Muscle of arm (tissue), 12 donors: ENCODE measurements around the gene GPA33. TPM values are rescaled to one million over a fixed set of nuclear protein-coding genes. Genes with fewer than 3 reads are reported as not detected.

ENCODE experiments used
- DNase-seq: peaks from one replicate; pipeline ENCODE4 v3.0.0-alpha.2; 2013
- polyA plus RNA-seq, 12 donors: library from polyadenylated mRNA; unstranded; fragments of 120-200 nt; gene quantifications; one replicate each; pipeline ENCODE4 v1.2.1, GENCODE V29; 2013; ENCODE audit not compliant: insufficient read length in 12 of 12

The GPA33 gene
- polyA plus RNA-seq, 12 donors: 0.12 to 22.3 (median 0.19) TPM; not detected in 2

DNA sequence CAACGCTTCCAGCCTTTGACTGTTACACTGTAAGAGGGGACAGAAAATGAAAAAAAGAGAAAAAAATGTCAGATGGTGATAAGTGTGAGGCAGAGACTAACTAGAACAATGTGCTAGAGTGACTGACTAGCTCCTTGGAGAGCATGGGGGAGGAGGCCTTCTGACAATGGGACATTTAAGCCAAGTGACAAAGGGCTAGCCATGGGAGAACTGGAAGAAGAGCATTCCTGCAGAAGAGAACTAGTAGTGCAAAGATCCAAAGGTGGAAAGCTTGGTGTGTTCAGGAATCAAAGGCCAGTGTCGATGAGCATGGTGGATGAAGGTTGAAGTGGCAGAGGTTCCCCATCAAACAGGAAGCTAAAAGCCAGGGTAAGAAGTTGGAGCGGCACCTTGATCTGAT is 29.5 kb upstream of the GPA33 start:
- no peak for DNase-seq

DNA sequence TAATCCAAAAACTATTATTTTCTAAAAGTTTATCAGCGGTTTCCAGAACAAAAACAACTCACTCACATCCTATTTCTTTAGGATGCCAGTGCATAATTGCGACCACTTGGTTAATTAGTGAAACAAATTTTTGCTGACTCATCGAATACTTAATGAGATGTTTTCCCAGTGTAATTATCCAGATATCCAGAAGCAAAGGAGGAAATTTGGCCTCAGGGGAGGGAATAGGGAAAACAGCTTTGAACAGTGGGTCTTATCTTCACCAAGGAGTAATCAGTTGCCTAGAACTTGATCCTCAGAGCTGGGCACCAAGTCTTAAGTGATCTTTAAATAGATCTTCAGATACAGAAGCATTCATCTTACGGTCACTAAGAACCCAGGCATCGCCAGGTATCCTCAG is 28.0 kb upstream of the GPA33 start:
- DNase-seq: no peak

DNA sequence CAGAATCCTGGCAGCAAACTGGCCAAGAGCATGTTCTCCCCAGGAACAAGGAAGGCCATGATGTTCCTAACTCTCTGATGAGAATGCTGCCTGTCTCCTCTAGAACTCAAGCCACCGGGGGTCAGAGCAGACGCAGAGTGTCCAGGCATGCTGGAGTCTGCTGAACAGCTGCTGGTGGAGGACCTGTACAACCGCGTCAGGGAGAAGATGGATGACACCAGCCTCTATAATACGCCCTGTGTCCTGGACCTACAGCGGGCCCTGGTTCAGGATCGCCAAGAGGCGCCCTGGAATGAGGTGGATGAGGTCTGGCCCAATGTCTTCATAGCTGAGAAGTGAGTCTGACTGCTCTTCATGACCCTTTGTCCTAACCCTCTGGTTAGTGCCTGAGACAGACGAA is 27.0 kb upstream of the GPA33 start:
- no peak for DNase-seq

DNA sequence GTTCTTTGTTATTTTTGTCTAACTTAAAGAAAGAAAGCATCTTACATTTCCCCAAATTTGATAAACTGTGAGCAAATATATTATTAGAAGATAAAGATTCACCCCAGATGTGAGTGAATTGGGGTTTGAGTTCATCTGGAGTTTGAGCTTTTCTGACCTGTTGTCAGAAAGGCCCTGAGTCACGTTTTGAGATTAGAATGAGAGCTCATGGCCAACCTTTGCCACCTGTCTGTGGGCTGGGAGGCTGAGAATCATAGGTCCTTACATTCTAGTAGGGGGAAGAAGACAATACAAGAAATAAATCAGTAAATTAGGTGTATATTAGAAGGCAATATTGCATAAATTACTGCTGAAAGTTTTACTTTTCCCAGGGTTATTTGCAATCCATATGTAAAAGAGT is 26.0 kb upstream of the GPA33 start:
- no peak for DNase-seq

DNA sequence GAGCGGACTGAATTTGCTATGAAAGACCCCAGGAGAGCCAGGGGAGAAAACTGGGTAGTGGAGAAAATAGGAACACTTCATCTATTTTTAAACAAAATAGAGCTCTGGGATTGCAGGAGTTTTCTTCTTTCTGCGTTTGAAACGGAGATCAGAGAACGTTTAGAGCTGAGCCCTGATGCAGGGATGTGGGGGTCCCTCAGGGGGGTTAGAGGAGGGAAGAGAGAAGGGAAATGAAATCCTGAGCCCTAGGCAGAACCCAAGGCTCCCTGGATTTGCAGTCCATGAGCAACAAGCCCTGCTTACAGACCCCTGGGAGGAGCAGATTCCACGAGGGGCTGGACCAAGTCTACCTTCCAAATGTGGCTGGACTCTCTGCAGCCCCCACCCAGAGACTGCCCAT is 25.5 kb upstream of the GPA33 start:
- DNase-seq: no peak

DNA sequence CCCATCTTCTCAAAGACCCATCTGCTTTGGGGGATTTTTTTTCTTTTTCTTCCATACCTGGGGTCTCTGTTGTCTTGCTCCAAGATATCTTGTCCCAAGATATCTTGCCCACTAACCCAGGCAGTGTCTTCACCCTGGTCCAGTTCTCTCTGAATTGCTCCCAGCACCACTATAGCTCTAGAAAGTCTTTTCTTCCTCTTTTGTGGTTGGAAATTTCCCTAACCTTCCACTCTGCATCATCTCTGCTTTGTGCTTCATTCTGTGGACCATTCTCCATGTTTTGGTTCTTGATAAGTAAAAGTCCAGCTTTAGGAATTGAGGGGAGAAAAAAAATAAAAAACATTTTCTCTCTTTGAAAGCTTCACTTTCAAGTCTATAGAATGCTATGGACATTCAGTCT is 24.5 kb upstream of the GPA33 start:
- DNase-seq: no peak

DNA sequence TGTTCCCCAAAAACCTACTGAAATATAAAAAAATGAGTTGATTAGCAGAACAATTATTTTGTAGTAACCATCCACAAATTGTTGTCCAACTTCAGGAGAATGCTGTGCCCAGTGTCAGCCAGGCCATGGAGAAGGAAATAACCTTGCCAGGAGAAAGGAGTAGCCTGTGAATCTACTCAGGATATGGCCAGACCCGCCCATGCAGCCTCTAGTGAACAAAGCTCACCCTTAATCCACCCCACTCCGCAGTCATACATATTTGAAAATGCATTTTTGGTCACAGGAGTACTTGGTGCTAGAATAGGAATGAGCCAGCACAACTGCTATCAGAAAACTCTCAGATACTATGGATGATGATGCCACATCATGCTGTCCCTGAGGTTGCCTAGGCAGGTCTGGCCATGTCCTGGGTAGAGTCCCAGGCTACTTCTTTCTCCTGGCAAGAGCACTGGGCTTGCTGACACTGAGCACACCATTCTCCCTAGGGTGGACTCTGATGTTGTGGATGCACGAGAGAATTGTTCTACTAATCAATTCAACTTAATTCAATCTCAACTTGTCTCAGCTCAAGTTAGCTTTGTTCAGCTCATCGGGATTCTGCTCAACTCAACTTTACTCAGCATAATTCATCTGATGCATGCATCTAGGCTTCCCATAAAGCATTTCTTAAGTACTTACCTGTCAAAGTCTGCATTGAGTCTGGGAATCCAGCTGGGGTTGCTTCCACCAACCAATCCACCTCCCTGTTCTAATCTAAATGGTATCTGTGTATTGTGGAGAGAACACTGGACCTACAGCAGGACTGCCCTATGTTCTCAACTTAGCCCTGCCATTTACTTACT is 21.9 kb upstream of the GPA33 start:
- no peak for DNase-seq

DNA sequence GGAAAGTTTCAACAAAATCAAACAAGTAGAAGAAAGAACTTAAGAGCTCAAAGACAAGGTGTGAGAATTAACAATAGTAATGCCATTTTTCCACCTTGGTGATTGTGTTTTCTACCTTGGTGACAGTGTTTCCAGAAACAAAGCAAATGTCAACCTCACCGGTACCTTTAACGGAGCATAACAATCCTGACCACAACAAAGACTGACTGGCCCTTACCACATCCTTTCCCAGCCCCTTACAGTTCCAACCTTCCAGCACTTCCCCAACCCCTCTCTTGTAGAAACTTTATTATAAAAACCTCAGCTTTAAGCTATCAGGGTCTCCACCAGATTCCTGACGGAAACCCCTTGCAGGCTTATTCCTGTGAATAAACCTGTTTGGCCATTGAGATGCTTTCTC is 20.4 kb upstream of the GPA33 start:
- DNase-seq: no peak

DNA sequence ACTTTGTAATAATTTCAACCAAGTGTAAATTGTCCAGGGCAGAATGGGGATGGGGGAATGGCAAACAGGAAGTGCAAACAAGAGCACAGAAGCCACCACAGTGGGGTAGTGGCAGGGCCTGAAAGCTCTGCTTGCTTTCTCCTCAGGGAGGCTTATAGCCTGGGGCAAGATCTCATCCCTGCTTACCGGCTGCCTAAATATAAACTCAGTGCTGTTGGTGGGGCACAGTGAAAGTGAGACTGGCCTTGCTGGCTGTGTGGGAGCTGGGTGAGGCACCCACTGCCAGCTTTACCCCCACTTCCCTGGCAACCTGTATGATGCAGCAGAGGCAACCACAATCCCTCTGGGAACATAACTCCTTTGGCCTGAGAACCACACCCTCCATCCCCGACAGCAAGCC is 18.9 kb upstream of the GPA33 start:
- no peak for DNase-seq

DNA sequence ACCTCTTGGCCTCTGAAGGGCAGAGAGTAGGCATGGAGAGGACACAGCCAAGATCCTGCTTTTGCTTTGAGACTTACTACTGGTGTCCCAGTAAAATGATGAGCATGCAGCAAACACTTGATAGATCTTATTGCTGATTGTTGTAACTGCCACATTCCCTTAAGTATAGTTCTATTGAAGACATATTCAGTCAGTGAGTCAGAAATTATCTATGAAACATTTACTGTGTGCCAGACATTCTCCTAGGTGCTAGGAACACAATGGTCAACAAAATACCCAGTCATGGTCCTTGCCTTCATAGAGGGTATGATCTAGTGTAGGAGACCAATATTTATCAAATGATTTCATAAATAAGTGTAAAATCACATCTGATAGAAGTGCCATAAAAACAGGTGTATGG is 17.3 kb upstream of the GPA33 start:
- DNase-seq: no peak

DNA sequence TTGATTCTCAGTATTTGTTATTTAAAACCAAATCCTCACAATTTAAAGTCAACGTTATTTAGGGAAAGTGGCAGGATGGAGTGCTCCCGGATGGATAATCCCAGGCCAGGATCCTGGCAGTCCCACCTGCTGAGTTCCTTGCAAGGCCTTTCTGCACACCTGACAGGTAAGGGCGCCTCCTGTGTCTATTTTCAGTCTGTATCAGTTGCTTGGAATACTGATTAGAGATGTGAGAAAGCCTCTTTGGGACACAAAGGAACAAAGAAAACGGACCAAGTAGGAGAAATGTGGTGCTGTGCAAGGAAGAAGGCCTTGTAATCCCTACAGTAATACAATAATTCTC is 15.9 kb upstream of the GPA33 start:
- DNase-seq: no peak

DNA sequence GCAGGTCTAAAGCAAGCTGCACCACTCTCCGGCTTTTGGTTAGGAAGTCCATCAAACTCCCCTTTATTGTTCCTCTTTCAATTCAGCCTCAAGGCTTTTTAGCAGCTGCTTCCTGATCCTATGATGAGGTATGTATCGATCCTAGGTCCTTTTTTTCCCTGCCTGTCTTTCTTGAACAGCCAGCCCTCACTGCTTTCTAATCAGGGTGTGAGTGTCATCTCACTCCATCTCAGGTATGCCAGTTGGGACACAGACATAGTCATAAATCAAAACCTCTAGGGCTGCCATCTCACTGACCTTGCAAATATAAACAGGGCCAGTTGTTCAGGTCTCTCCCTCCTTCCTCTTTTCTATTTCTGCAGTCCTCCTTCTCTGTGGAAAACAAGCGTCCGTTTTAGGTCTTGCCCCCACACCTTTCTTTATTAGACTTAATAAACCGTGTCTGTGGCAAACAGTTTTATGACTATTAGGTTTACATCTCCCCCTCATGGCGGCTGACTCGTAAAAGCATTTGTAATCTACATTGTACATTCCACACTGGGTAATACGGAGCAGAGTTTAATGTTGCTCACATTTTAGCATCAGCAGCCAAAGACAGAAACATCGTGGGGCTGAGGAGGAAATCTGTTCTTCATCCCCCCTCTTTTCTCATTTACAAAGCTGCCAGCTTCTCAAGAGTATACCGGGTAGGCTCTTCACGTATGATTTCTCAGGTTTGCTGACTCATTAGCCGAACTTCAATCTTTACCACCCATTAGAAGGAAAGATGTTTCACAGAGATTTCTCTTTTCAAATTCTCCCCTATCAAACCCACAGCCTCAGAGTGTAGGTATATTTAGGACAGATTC is 15.3 kb upstream of the GPA33 start:
- DNase-seq: no peak

DNA sequence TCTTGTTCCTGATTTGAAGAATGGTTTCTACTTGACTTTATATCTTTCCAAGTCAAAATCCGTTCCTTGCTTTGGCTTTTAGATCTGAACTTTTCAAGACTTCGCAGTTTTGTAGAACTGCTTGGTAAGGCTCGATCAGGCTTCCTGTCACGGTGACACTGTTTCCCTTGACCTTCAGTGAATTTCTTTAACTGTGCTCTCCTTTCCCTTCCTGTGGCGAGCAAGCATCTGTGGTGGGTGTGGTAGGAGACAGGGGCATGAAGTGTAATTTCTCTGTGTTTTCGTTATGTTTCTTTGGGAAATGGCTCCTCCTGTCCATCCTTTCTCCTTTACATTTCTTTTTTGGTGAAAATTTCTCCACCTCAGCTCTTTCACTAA is 14.1 kb upstream of the GPA33 start:
- DNase-seq: no peak

DNA sequence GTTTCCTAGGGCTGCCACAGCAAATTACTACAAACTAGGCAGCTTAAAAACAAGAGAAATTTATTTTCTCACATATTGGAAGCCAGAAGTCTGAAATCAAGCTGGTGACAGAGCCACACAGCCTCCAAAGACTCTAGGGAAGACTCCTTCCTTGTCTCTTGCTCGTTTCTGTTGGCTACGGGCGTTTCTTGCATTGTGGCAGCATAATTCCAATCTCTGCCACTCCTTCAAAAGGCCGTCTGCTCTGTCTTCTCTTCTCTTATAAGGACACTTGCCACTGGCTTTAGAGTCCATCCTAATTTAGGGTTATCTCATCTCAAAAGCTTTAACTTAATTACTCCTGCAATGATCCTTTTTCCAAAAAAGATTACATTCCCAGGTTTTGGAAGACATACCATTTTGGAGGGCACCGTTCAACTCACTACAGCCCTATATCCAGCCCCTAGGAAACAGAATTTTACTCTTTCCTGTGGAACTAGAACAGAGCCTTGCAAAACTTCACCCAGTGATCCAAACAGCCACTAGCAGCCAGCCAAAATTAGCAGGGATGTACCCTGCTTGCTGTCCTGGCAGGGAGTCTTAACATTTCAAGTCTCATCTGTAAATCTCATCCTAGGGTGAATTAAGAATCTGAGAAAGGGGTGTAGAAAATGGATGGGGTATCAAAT is 12.9 kb upstream of the GPA33 start:
- no peak for DNase-seq

DNA sequence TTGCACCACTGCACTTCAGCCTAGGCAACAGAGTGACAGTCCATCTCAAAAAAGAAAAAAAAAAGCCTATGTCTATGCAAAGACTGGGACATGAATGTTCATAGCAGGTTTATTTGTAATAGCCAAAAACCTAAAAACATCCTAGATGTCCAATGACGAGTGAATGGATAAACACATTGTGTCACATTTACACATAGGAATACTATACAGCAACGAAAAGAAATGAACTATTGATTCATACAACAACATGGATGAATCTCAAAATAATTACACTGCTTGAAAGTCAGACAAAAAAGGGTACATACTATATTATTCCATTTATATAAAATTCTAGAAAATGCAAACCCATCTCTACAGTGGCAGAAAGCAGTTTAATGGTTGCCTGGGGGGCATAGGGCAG is 11.6 kb upstream of the GPA33 start:
- no peak for DNase-seq

DNA sequence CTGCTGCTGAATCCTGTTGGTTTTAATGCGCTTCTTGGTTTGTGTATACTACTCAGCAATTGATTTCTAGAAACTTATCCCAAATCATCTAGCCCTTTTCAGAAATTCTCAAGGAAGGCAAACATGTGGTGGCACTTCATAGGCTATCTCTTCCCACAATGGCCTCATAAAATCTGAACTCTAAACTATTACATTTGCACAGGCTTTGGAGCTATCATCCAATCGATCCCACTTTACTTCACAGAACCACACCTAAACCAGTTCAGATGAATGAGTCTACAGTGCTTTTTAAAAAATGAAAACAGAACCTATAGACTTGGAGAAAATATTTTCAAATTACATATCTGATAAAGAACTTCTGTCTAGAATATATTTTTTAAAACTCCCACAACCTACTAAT is 10.6 kb upstream of the GPA33 start:
- no peak for DNase-seq

DNA sequence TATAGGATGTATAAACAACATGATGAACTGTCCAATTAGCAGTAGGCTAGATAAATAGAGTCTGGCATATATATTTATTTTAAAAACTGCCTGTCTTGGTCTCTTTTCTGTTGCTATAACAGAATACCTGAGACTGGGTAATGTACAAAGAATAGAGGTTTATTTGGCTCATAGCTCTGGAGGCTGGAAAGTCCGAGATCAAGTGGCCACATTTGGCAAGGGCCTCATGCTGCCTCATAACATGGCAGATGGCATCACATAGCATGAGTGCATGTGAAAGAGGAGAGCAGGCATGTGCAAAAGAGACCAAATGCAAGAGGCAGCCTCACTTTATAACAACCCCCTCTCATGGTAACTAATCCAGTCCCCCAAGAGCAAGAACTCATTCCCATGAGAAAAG is 9.7 kb upstream of the GPA33 start:
- DNase-seq: no peak

DNA sequence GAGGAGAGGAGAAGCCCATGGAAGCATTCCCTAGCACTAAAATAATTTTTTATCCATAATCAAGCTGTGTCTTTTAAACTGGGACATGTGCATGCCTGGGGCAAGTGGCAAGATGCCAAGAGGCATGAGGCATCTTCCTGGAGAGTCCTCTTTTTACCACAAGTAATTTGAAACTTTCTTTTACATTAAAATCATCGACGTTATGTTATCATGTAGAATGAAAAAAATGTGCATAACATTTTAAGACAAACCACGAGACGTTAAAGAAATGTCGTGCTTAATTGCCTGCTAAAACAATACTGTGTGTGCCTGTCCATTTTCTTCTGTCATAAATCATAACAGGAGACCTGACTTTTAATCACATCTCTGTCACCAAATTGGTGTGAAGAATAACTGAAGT is 5.2 kb upstream of the GPA33 start:
- DNase-seq: no peak

DNA sequence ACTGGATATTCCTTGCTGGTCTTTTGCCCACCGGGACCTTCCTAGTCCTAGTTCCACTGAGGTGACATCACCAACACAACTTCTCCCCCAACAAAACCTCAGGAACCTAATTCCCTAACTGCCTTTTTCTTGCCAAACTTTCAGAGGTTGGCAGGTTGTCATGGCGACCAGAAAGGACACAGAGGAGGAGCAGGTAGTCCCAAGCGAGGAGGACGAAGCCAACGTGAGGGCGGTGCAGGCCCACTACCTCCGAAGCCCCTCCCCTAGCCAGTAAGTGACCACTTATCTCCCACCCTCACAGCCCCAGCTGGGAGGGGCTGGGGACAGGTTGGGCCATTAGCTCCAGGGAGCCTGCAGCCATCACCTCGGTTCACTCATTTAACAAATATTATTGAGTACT is 4.5 kb upstream of the GPA33 start:
- DNase-seq: no peak

DNA sequence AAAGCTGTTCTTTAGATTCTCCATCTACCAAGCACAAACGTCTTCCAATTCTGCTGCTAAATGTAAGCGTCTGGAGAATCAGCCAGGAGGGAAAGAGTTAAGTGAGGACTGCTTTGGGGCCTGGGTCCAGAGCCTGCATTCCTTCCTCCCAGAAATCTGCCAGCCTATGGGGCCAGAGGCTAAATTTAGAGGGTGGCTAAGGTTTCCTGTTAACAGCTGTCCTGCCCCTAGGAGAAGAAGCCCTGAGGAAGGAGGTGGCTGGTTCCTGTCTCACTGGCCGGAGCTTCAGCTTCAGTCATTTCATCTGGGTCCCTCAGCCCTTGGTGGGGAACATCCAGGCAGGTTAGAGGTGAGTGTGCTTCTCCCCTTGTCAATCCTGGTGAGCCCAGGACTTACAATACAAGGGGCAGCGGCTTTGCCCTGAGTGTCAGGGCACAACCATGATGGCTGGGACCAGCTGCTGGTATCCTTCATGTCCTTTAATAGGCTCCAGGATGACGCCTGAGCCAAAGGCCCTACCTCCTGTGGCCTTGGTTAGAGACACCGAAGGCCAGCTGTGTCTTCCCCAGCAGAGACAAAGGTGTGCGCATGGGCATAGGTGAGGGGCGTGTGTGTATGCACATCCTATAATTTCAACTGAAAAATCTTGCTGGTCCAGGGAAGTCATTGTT is 3.8 kb upstream of the GPA33 start, which contains the start of gene STYXL2:
TSS of gene STYXL2 (plus strand) at position 230 of the 671 bp plus-strand sequence. CDS start 775 bp downstream, outside the sequence.
- DNase-seq: peak; percentile 37

DNA sequence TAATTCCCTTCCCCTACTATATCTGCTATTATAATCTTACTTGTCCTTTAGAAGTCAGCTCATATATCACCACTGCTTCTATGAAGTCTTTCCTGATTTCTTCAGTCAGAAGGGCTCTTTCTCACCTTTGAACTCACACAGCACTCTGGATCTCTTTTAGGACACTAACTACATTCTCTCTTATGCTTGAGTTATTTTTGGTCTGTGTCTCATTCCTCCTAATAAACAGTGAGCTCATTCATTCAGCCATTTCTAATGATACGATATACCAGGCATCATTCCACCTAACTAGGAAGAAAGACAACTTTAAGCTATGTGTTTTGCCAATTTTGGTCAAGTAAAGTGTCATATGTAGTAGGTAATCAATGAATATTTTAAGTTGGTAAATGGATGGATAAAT is 2.5 kb upstream of the GPA33 start:
- DNase-seq: no peak

DNA sequence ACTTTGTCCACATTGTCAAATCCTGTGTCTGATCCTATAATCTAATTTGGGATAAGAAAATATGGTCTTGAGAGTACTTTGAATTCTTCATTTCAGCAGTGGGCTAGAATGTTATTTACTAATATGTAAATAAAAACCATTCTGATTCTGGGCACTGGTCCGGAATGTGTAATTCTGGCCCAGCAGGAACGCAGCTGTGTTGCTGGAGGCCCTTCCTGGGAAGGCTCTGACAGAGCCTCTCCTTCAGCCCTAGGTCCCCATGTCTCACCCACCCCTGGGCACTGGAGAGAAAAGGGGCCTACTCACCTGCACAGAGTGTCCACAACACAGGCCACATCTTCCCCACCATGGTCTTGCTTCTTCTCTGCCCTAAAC is 251 bp downstream of the GPA33 start:
- DNase-seq: no peak
